Ishikawa (cell line): ENCODE results near the gene CLDN14.

ENCODE experiments used
- CEBPB ChIP-seq: IDR thresholded peaks from 2 replicates; pipeline ENCODE4 v1.6.1; 2012
- CREB1 ChIP-seq: IDR thresholded peaks from 2 replicates; pipeline ENCODE4 v1.6.1; 2012; ENCODE audit warnings: low read depth
- EGR1 ChIP-seq: IDR thresholded peaks from 2 replicates; pipeline ENCODE4 v1.6.1; 2012
- EP300 ChIP-seq: IDR thresholded peaks from 2 replicates; pipeline ENCODE4 v1.6.1; 2012; ENCODE audit warnings: borderline replicate concordance
- FOXM1 ChIP-seq: IDR thresholded peaks from 2 replicates; pipeline ENCODE4 v1.6.1; 2012; ENCODE audit warnings: low read depth, borderline replicate concordance
- MAX ChIP-seq: IDR thresholded peaks from 2 replicates; pipeline ENCODE4 v1.6.1; 2012
- NFIC ChIP-seq: IDR thresholded peaks from 2 replicates; pipeline ENCODE4 v1.6.1; 2012
- RAD21 ChIP-seq: IDR thresholded peaks from 2 replicates; pipeline ENCODE4 v1.6.1; 2012; ENCODE audit warnings: low read depth
- REST ChIP-seq: IDR thresholded peaks from 2 replicates; pipeline ENCODE4 v1.6.1; 2012; ENCODE audit warnings: low read depth, mild to moderate bottlenecking
- TAF1 ChIP-seq: IDR thresholded peaks from 2 replicates; pipeline ENCODE4 v1.6.1; 2012; ENCODE audit warnings: low read depth, mild to moderate bottlenecking
- TCF12 ChIP-seq: IDR thresholded peaks from 2 replicates; pipeline ENCODE4 v1.6.1; 2012; ENCODE audit warnings: low read depth
- TEAD4 ChIP-seq: IDR thresholded peaks from 2 replicates; pipeline ENCODE4 v1.6.1; 2012
- USF1 ChIP-seq: IDR thresholded peaks from 2 replicates; pipeline ENCODE4 v1.6.1; 2012
- YY1 ChIP-seq: IDR thresholded peaks from 2 replicates; pipeline ENCODE4 v1.6.1; 2012; ENCODE audit warnings: low read depth
- ZBTB7A ChIP-seq: IDR thresholded peaks from 2 replicates; pipeline ENCODE4 v1.6.1; 2012; ENCODE audit warnings: low read depth

CLDN14 gene

GRCh38 chr21:36441715-36442114, 38.2 kb downstream of the CLDN14 start:
- TF ChIP-seq EGR1 (no peak), ZBTB7A (no peak), FOXM1 (no peak), REST (no peak), USF1 (no peak), YY1 (no peak), TAF1 (no peak), CEBPB (no peak), TCF12 (no peak), MAX (no peak), CREB1 (no peak), EP300 (no peak), RAD21 (no peak)

GRCh38 chr21:36437745-36438128, 42.2 kb downstream of the CLDN14 start:
- TF ChIP-seq EGR1 (no peak), TCF12 (no peak), RAD21 (no peak), EP300 (no peak), YY1 (no peak), MAX (no peak), USF1 (no peak), TAF1 (no peak), TEAD4 (no peak), ZBTB7A (no peak), CREB1 (no peak), CEBPB (no peak)

- no peak for TF ChIP-seq USF1
- TF ChIP-seq FOXM1 = no peak
- no peak for TF ChIP-seq EGR1
- no peak for TF ChIP-seq TEAD4
- no peak for TF ChIP-seq RAD21
- no peak for TF ChIP-seq CEBPB
- TF ChIP-seq CREB1 = no peak
- no peak for TF ChIP-seq NFIC
- no peak for TF ChIP-seq YY1
- no peak for TF ChIP-seq REST
- TF ChIP-seq ZBTB7A = no peak
- TF ChIP-seq TCF12 = no peak
- no peak for TF ChIP-seq TAF1
Measured at GRCh38 chr21:36436829-36437744, 42.8 kb downstream of the CLDN14 start.

GRCh38 chr21:36434144-36434543, 45.8 kb downstream of the CLDN14 start:
- TF ChIP-seq REST (no peak), EP300 (no peak), CREB1 (no peak), USF1 (no peak), FOXM1 (no peak), MAX (no peak), ZBTB7A (no peak), YY1 (no peak), NFIC (no peak), TEAD4 (no peak)
